Measurements from ENCODE around the gene UBASH3A. TPM values are rescaled to one million over a fixed set of nuclear protein-coding genes. Genes with fewer than 3 reads are reported as not detected.

UBASH3A gene
- total RNA-seq, 1 donor from 2014 or later, result 0.71 TPM

- DNase-seq (ENCODE audit: low spot score) (no peak), ATAC-seq (no peak)
- intact Hi-C loops (cut with DNase I), result no loop called here
Measured at GRCh38 chr21:42373908-42374455, 29.7 kb upstream of the UBASH3A start.

- DNase-seq (ENCODE audit: low spot score) (no peak), ATAC-seq (no peak)
- intact Hi-C loops (cut with DNase I), result no loop called here
Measured at GRCh38 chr21:42374457-42374856, 29.2 kb upstream of the UBASH3A start.

GRCh38 chr21:42374864-42375499 lies 28.7 kb upstream of the UBASH3A start:
- intact Hi-C loops (cut with DNase I), result no loop called here
- no peak for DNase-seq (ENCODE audit: low spot score)
- ATAC-seq, result no peak

- no peak for ATAC-seq
- intact Hi-C loops (cut with DNase I), result no loop called here
- no peak for DNase-seq (ENCODE audit: low spot score)
Measured at GRCh38 chr21:42375506-42375905, 28.2 kb upstream of the UBASH3A start.

- intact Hi-C loops (cut with DNase I), result no loop called here
- ATAC-seq (no peak), DNase-seq (ENCODE audit: low spot score) (no peak)
Measured at GRCh38 chr21:42375966-42376337, 27.8 kb upstream of the UBASH3A start.

- no peak for ATAC-seq
- DNase-seq (ENCODE audit: low spot score), result no peak
- intact Hi-C loops (cut with DNase I), result no loop called here
Measured at GRCh38 chr21:42376338-42376982, 27.2 kb upstream of the UBASH3A start.

GRCh38 chr21:42377211-42377950 lies 26.3 kb upstream of the UBASH3A start:
- DNase-seq (ENCODE audit: low spot score), result no peak
- no peak for ATAC-seq
- intact Hi-C loops (cut with DNase I), result no loop called here

- no peak for ATAC-seq
- intact Hi-C loops (cut with DNase I), result no loop called here
- no peak for DNase-seq (ENCODE audit: low spot score)
Measured at GRCh38 chr21:42377951-42378340, 25.8 kb upstream of the UBASH3A start.

GRCh38 chr21:42378418-42378817 lies 25.3 kb upstream of the UBASH3A start:
- ATAC-seq, result no peak
- intact Hi-C loops (cut with DNase I), result no loop called here
- no peak for DNase-seq (ENCODE audit: low spot score)

- DNase-seq (ENCODE audit: low spot score) (no peak), ATAC-seq (no peak)
- intact Hi-C loops (cut with DNase I), result no loop called here
Measured at GRCh38 chr21:42379426-42380215, 24.1 kb upstream of the UBASH3A start.

GRCh38 chr21:42381347-42381984 lies 22.2 kb upstream of the UBASH3A start:
- no peak for DNase-seq (ENCODE audit: low spot score)
- ATAC-seq, result no peak

GRCh38 chr21:42382915-42383314 lies 20.8 kb upstream of the UBASH3A start:
- DNase-seq (ENCODE audit: low spot score), result no peak
- intact Hi-C loops (cut with DNase I), result no loop called here
- no peak for ATAC-seq

More at GRCh38 chr21:42381347-42381984, 22.2 kb upstream of the UBASH3A start:
- intact Hi-C loops (cut with DNase I), result no loop called here

GRCh38 chr21:42383331-42383730 lies 20.4 kb upstream of the UBASH3A start:
- ATAC-seq (no peak), DNase-seq (ENCODE audit: low spot score) (no peak)
- intact Hi-C loops (cut with DNase I), result no loop called here

- intact Hi-C loops (cut with DNase I), result no loop called here
- ATAC-seq (no peak), DNase-seq (ENCODE audit: low spot score) (no peak)
Measured at GRCh38 chr21:42384156-42384945, 19.4 kb upstream of the UBASH3A start.

GRCh38 chr21:42384989-42385388 lies 18.7 kb upstream of the UBASH3A start:
- intact Hi-C loops (cut with DNase I), result no loop called here
- DNase-seq (ENCODE audit: low spot score), result no peak
- no peak for ATAC-seq

- intact Hi-C loops (cut with DNase I), result no loop called here
- no peak for ATAC-seq
- DNase-seq (ENCODE audit: low spot score), result no peak
Measured at GRCh38 chr21:42385619-42386018, 18.1 kb upstream of the UBASH3A start.

- intact Hi-C loops (cut with DNase I), result no loop called here
- ATAC-seq, result no peak
- DNase-seq (ENCODE audit: low spot score), result no peak
Measured at GRCh38 chr21:42386034-42386591, 17.6 kb upstream of the UBASH3A start.

- ATAC-seq (no peak), DNase-seq (ENCODE audit: low spot score) (no peak)
- intact Hi-C loops (cut with DNase I), result no loop called here
Measured at GRCh38 chr21:42387164-42387563, 16.5 kb upstream of the UBASH3A start.

All from sciatic nerve (tissue), 2 donors.